ENCODE results near the gene TIE1. TPM values are rescaled to one million over a fixed set of nuclear protein-coding genes. Genes with fewer than 3 reads are reported as not detected.

The TIE1 gene
- total RNA-seq, 2 donors from 2014 or later: 0.61 TPM; not detected in 1

GRCh38 chr1:43319288-43319687, 18.5 kb downstream of the TIE1 start:
- Mint-ChIP-seq H3K27ac (no peak overlapping the region), H3K9me3 (peaks cover 3% of the 10 kb centered on the region), H3K36me3 (ENCODE audit: low read depth) (no peaks in the 10 kb centered on the region), H3K27me3 (no peaks in the 10 kb centered on the region), H3K4me1 (peaks cover 4% of the 10 kb centered on the region), H3K4me3 (no peak overlapping the region)
- no peak for ATAC-seq (replicated peaks)

DNA sequence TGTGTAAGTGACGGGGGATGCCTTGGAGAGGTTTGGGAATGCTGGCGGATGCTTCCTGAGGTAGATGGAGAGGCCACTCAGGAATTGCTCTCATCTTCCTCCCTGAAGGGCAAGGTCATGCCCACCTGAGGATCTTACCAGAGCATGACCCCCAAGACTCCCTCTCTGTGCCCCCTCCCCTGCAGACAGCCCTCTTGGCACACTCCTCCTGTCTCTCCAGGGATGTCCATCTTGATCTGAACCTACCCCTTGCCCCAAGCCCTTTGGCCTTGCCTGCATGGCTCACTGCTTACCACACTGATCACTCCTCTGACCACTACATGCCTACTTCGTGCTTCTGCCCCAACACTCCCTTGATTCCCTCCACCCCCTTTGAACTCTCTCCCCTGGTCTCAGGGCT, 19.0 kb downstream of the TIE1 start:
- ATAC-seq (replicated peaks): no peak
- peaks cover 4% of the 10 kb centered on the region for H3K4me1 Mint-ChIP-seq
- no peaks in the 10 kb centered on the region for H3K36me3 Mint-ChIP-seq (ENCODE audit: low read depth)
- H3K27me3 Mint-ChIP-seq: no peaks in the 10 kb centered on the region
- H3K4me3 Mint-ChIP-seq: no peak overlapping the region
- H3K9me3 Mint-ChIP-seq: peaks cover 7% of the 10 kb centered on the region
- H3K27ac Mint-ChIP-seq: no peak overlapping the region

GRCh38 chr1:43321331-43321891, 20.6 kb downstream of the TIE1 start:
- peaks cover 4% of the 10 kb centered on the region for H3K4me1 Mint-ChIP-seq
- H3K36me3 Mint-ChIP-seq (ENCODE audit: low read depth): no peaks in the 10 kb centered on the region
- no peak for ATAC-seq (replicated peaks)
- H3K9me3 Mint-ChIP-seq: peaks cover 10% of the 10 kb centered on the region
- H3K4me3 Mint-ChIP-seq: no peak overlapping the region
- H3K27me3 Mint-ChIP-seq: no peaks in the 10 kb centered on the region
- no peak overlapping the region for H3K27ac Mint-ChIP-seq

DNA sequence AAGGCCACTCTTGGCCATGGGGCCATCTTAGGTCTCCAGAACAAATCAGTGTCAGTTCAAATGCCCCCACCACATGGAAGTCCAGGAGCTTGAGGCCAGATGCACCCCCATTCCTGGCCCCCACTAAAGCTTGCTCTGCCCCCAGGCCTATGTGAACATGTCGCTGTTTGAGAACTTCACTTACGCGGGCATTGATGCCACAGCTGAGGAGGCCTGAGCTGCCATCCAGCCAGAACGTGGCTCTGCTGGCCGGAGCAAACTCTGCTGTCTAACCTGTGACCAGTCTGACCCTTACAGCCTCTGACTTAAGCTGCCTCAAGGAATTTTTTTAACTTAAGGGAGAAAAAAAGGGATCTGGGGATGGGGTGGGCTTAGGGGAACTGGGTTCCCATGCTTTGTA, 21.7 kb downstream of the TIE1 start:
- Mint-ChIP-seq H3K4me3 (no peak overlapping the region), H3K9me3 (peaks cover 10% of the 10 kb centered on the region), H3K27me3 (no peaks in the 10 kb centered on the region), H3K36me3 (ENCODE audit: low read depth) (no peaks in the 10 kb centered on the region), H3K27ac (no peak overlapping the region), H3K4me1 (peaks cover 4% of the 10 kb centered on the region)
- no peak for ATAC-seq (replicated peaks)

GRCh38 chr1:43324810-43325209, 24.0 kb downstream of the TIE1 start:
- peaks cover 2% of the 10 kb centered on the region for H3K4me1 Mint-ChIP-seq
- no peaks in the 10 kb centered on the region for H3K27me3 Mint-ChIP-seq
- no peaks in the 10 kb centered on the region for H3K36me3 Mint-ChIP-seq (ENCODE audit: low read depth)
- H3K4me3 Mint-ChIP-seq: no peak overlapping the region
- no peak overlapping the region for H3K27ac Mint-ChIP-seq
- H3K9me3 Mint-ChIP-seq: peaks cover 14% of the 10 kb centered on the region
- ATAC-seq (replicated peaks): no peak

- no peak for ATAC-seq (replicated peaks)
- Mint-ChIP-seq H3K27me3 (no peaks in the 10 kb centered on the region), H3K9me3 (peaks cover 14% of the 10 kb centered on the region), H3K36me3 (ENCODE audit: low read depth) (no peaks in the 10 kb centered on the region), H3K4me3 (no peak overlapping the region), H3K4me1 (peaks cover 8% of the 10 kb centered on the region), H3K27ac (no peak overlapping the region)
Observed at GRCh38 chr1:43325381-43325780, 24.6 kb downstream of the TIE1 start.

GRCh38 chr1:43327549-43328292, 26.9 kb downstream of the TIE1 start:
- Mint-ChIP-seq H3K9me3 (peaks cover 14% of the 10 kb centered on the region), H3K4me1 (peaks cover 10% of the 10 kb centered on the region), H3K27ac (no peak overlapping the region), H3K27me3 (no peaks in the 10 kb centered on the region), H3K4me3 (no peak overlapping the region), H3K36me3 (ENCODE audit: low read depth) (no peaks in the 10 kb centered on the region)
- peak; percentile 18 for ATAC-seq (replicated peaks)

DNA sequence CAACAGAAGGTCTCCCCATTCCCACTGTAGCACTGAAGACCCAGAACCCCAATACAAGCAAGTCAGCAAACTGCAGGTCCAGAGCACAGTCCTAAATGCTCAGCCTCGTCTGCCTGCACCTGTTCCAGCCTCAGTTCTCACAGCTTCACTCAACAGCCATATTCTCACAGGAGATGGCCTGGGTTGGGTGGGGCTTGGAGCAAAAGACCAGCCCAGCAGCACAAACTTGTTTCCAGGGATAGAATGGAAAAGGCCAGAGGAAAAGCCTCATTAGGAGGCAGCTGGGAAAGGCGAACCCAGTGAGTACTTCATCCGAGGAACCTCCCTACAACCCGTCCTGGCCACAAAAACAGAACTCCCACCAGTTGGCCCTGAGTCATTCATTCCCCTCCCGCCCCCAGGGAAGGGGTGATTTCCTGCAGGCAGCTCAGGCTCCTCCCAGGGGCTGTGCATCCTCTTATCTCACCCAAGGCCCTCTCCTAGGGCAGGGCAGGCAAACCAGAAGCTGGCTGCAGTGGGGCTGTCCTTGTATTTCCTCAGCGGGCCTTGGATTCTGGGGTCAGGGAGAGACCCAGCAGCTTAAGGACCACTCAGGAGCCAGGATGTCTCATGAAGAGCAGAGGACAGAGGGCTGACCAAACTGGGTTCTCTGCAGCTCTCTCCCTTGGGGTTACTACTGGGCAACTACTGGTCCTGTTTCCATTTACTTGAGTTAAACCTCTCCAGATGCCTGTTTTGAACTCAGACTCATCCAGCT, 29.4 kb downstream of the TIE1 start:
- H3K4me1 Mint-ChIP-seq: peaks cover 10% of the 10 kb centered on the region
- no peaks in the 10 kb centered on the region for H3K36me3 Mint-ChIP-seq (ENCODE audit: low read depth)
- peaks cover 3% of the 10 kb centered on the region for H3K9me3 Mint-ChIP-seq
- H3K4me3 Mint-ChIP-seq: peak overlapping the region; percentile 27
- no peaks in the 10 kb centered on the region for H3K27me3 Mint-ChIP-seq
- peak; percentile 98 for ATAC-seq (replicated peaks)
- H3K27ac Mint-ChIP-seq: peak overlapping the region; percentile 60

DNA sequence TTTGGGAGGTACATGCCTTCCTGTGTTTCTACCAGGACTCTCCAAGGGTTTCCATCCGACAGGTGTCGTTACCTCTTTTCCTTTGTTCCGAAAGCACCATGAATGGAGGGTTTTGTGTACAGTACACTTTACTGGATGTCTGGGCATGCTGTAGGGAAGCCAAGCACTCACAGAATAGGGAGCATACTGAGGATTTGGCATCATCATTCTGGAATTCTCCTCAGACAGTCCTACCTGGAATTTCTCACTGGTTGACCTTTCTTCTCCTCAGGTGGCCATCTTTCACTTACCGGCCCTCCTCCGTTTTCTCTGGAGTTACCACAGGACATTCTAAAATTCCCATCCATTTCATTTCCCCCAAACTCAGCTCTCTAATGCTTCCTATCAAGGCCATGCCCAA, 30.9 kb downstream of the TIE1 start:
- Mint-ChIP-seq H3K27me3 (no peaks in the 10 kb centered on the region), H3K4me1 (peaks cover 10% of the 10 kb centered on the region), H3K4me3 (no peak overlapping the region), H3K27ac (no peak overlapping the region), H3K9me3 (peaks cover 3% of the 10 kb centered on the region), H3K36me3 (ENCODE audit: low read depth) (no peaks in the 10 kb centered on the region)
- no peak for ATAC-seq (replicated peaks)

- Mint-ChIP-seq H3K4me1 (peaks cover 10% of the 10 kb centered on the region), H3K27me3 (no peaks in the 10 kb centered on the region), H3K36me3 (ENCODE audit: low read depth) (no peaks in the 10 kb centered on the region), H3K4me3 (no peak overlapping the region), H3K9me3 (no peaks in the 10 kb centered on the region), H3K27ac (no peak overlapping the region)
- ATAC-seq (replicated peaks): no peak
Observed at GRCh38 chr1:43334453-43335205, 33.8 kb downstream of the TIE1 start.

GRCh38 chr1:43337588-43337987, 36.8 kb downstream of the TIE1 start, which contains the start of gene MPL:
Gene MPL, plus strand, starts transcription at chr1:43337818. Its CDS starts 31 bp downstream, at chr1:43337849.
- no peak for ATAC-seq (replicated peaks)
- Mint-ChIP-seq H3K9me3 (no peaks in the 10 kb centered on the region), H3K27me3 (no peaks in the 10 kb centered on the region), H3K27ac (no peak within 1 kb of the TSS), H3K4me3 (no peak within 1 kb of the TSS), H3K36me3 (ENCODE audit: low read depth) (no peaks in the 10 kb centered on the region), H3K4me1 (no peaks in the 10 kb centered on the region)

- Mint-ChIP-seq H3K36me3 (ENCODE audit: low read depth) (no peaks in the 10 kb centered on the region), H3K4me3 (no peak overlapping the region), H3K27me3 (no peaks in the 10 kb centered on the region), H3K4me1 (no peaks in the 10 kb centered on the region), H3K9me3 (no peaks in the 10 kb centered on the region), H3K27ac (no peak overlapping the region)
- no peak for ATAC-seq (replicated peaks)
Observed at GRCh38 chr1:43338001-43338400, 37.2 kb downstream of the TIE1 start.

DNA sequence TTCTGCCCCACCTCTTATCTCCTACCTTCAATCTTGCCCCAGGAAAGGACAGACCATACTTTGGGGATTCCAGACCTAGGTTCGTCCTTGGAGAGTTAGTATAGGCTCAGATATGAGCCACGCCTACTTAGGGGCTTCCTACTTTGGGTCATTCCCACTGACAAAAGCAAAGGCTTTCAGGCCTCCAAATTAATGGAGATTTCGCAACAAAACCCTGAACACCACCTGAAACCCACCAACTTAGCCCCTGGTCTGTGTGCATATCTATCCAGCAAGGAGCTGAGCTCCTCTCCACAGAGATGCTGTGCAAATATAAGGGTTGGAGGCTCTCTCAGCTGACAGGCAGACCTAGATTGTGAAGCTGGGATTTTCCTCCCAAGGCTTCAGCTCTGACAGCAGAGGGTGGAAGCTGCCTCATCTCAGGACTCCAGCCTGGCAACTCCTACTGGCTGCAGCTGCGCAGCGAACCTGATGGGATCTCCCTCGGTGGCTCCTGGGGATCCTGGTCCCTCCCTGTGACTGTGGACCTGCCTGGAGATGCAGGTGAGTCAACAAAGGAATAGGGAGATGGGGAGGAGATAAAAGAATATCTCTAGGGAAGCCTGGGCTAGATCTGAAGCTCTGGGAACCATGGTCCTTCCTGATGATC, 38.9 kb downstream of the TIE1 start:
- Mint-ChIP-seq H3K4me3 (no peak overlapping the region), H3K9me3 (no peaks in the 10 kb centered on the region)

DNA sequence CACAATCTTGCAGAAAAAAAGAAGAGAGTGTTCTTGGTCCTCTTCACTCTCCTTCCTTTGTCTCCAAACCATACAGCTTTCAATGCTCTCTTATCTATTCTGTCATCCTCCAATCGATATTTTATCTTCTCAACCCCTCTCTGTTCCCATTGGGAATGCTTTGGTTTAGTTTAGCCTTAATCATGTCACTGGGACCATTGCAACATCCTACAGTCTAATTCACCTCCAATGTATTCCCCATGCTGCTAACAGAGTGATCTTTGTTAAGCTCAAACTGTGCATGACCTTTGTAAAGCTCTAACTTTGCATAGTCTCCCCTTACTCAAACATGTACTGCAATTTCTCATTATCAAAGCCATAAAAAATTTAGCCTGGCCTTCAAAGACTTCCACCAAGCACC, 39.8 kb downstream of the TIE1 start:
- Mint-ChIP-seq H3K9me3 (no peaks in the 10 kb centered on the region), H3K27ac (no peak overlapping the region), H3K27me3 (no peaks in the 10 kb centered on the region), H3K4me3 (no peak overlapping the region), H3K4me1 (peaks cover 4% of the 10 kb centered on the region), H3K36me3 (ENCODE audit: low read depth) (no peaks in the 10 kb centered on the region)
- ATAC-seq (replicated peaks): no peak

More for the DNA sequence above, 38.9 kb downstream of the TIE1 start:
- Mint-ChIP-seq H3K4me1 (no peaks in the 10 kb centered on the region), H3K36me3 (ENCODE audit: low read depth) (no peaks in the 10 kb centered on the region), H3K27ac (no peak overlapping the region), H3K27me3 (no peaks in the 10 kb centered on the region)
- ATAC-seq (replicated peaks): no peak

All from activated T-helper 17 cell treated with anti-CD3 and anti-CD28 coated beads, Interleukin-2, amount 50 U/mL, for 72 hours (primary cell).